Measurements from ENCODE around the gene MNX1.

Gene MNX1

GRCh38 chr7:157010588-157011332 lies at the start of gene MNX1:
Gene MNX1 (minus strand): TSS chr7:157010663. CDS start chr7:157010350, 313 bp downstream.
- Histone ChIP-seq H2AFZ (ENCODE audit: low read length) (no peak within 1 kb of the TSS), H3K9me2 (replicated peaks; ENCODE audit: low read depth, low read length) (no peaks in the 10 kb centered on the region), H3K36me3 (ENCODE audit: insufficient read depth, low read length) (no peaks in the 10 kb centered on the region), H3K9me3 (ENCODE audit: insufficient read depth, low read depth, low read length) (no peaks in the 10 kb centered on the region), H3K4me3 (ENCODE audit: low read length, poor library complexity, severe bottlenecking) (no peak within 1 kb of the TSS), H3K4me2 (ENCODE audit: low read depth, low read length, poor library complexity, severe bottlenecking) (no peak within 1 kb of the TSS), H3K79me2 (ENCODE audit: insufficient read depth, low read length) (no peaks in the 10 kb centered on the region), H3K9ac (ENCODE audit: low read depth, low read length, poor library complexity, severe bottlenecking) (no peak within 1 kb of the TSS), H4K20me1 (ENCODE audit: insufficient read depth, low read length, poor library complexity, severe bottlenecking) (no peaks in the 10 kb centered on the region), H3K4me1 (ENCODE audit: insufficient read depth, low read length, poor library complexity, severe bottlenecking) (no peaks in the 10 kb centered on the region), H3F3A (ENCODE audit: low read depth) (no peaks in the 10 kb centered on the region), H3K27me3 (ENCODE audit: insufficient read depth, low read length, poor library complexity, severe bottlenecking) (no peaks in the 10 kb centered on the region)
- no peak for TF ChIP-seq CTCF (conservative IDR thresholded peaks at IDR 0.05; ENCODE audit: low read length)
- TF ChIP-seq EZH2phosphoT487 (IDR thresholded peaks at IDR 0.05; ENCODE audit: borderline replicate concordance), result no peak

GRCh38 chr7:157059534-157059933 lies 49.1 kb upstream of the MNX1 start:
- Histone ChIP-seq H3K4me1 (ENCODE audit: insufficient read depth, low read length, poor library complexity, severe bottlenecking) (no peaks in the 10 kb centered on the region), H4K20me1 (ENCODE audit: insufficient read depth, low read length, poor library complexity, severe bottlenecking) (no peaks in the 10 kb centered on the region), H3K9me2 (replicated peaks; ENCODE audit: low read depth, low read length) (no peaks in the 10 kb centered on the region), H3F3A (ENCODE audit: low read depth) (no peaks in the 10 kb centered on the region), H3K9me3 (ENCODE audit: insufficient read depth, low read depth, low read length) (peaks cover 3% of the 10 kb centered on the region), H3K4me2 (ENCODE audit: low read depth, low read length, poor library complexity, severe bottlenecking) (no peak overlapping the region), H3K36me3 (ENCODE audit: insufficient read depth, low read length) (no peaks in the 10 kb centered on the region), H3K4me3 (ENCODE audit: low read length, poor library complexity, severe bottlenecking) (no peak overlapping the region), H3K79me2 (ENCODE audit: insufficient read depth, low read length) (no peaks in the 10 kb centered on the region), H3K9ac (ENCODE audit: low read depth, low read length, poor library complexity, severe bottlenecking) (no peak overlapping the region), H2AFZ (ENCODE audit: low read length) (no peak overlapping the region), H3K27me3 (ENCODE audit: insufficient read depth, low read length, poor library complexity, severe bottlenecking) (no peaks in the 10 kb centered on the region)
- TF ChIP-seq EZH2phosphoT487 (IDR thresholded peaks at IDR 0.05; ENCODE audit: borderline replicate concordance) (no peak), CTCF (conservative IDR thresholded peaks at IDR 0.05; ENCODE audit: low read length) (no peak)

GRCh38 chr7:157058701-157059100 lies 48.2 kb upstream of the MNX1 start:
- Histone ChIP-seq H3K4me3 (ENCODE audit: low read length, poor library complexity, severe bottlenecking) (no peak overlapping the region), H3K27me3 (ENCODE audit: insufficient read depth, low read length, poor library complexity, severe bottlenecking) (no peaks in the 10 kb centered on the region), H3F3A (ENCODE audit: low read depth) (no peaks in the 10 kb centered on the region)

More at GRCh38 chr7:157058701-157059100, 48.2 kb upstream of the MNX1 start:
- H3K79me2 ChIP-seq (ENCODE audit: insufficient read depth, low read length), result no peaks in the 10 kb centered on the region
- H2AFZ ChIP-seq (ENCODE audit: low read length), result no peak overlapping the region
- no peaks in the 10 kb centered on the region for H3K4me1 ChIP-seq (ENCODE audit: insufficient read depth, low read length, poor library complexity, severe bottlenecking)
- H3K9ac ChIP-seq (ENCODE audit: low read depth, low read length, poor library complexity, severe bottlenecking), result no peak overlapping the region
- H3K36me3 ChIP-seq (ENCODE audit: insufficient read depth, low read length), result no peaks in the 10 kb centered on the region
- no peaks in the 10 kb centered on the region for H3K9me2 ChIP-seq (replicated peaks; ENCODE audit: low read depth, low read length)
- no peaks in the 10 kb centered on the region for H4K20me1 ChIP-seq (ENCODE audit: insufficient read depth, low read length, poor library complexity, severe bottlenecking)
- no peak overlapping the region for H3K4me2 ChIP-seq (ENCODE audit: low read depth, low read length, poor library complexity, severe bottlenecking)
- TF ChIP-seq EZH2phosphoT487 (IDR thresholded peaks at IDR 0.05; ENCODE audit: borderline replicate concordance) (no peak), CTCF (conservative IDR thresholded peaks at IDR 0.05; ENCODE audit: low read length) (no peak)
- H3K9me3 ChIP-seq (ENCODE audit: insufficient read depth, low read depth, low read length), result no peaks in the 10 kb centered on the region; the same call in 1 of the 2 replicates

Measured in Loucy (cell line).